HCT116 (cell line): ENCODE measurements around the gene ZSCAN16. TPM values are rescaled to one million over a fixed set of nuclear protein-coding genes. Genes with fewer than 3 reads are reported as not detected.

Experiments
- ATAC-seq: fragments of 200-7000 bp; cut with Tn5 transposase; 2 replicates; pipeline ENCODE4 v1.9.1; 2020; ENCODE audit warnings: mild to moderate bottlenecking, moderate library complexity
- BruUV-seq: library from RNA; stranded (reverse); fragments of 400-500 nt; replicated peaks from 2 replicates; lab custom pipeline; 2021; lab: Mats Ljungman, UMichigan
- CTCF ChIA-PET: fragments of 300-600 bp; sonication (Branson Sonifier 250); formaldehyde crosslinking; loops from one replicate; lab custom pipeline; 2021; ENCODE audit warnings: antibody characterized with exemption; lab: Charles Lee
- POLR2A ChIA-PET: fragments of 300-600, 350-600 bp; sonication (Branson Sonifier 250); formaldehyde crosslinking; loops from one replicate; lab custom pipeline; 2021; ENCODE audit warnings: antibody characterized with exemption; lab: Charles Lee
- RAD21 ChIA-PET, 2 experiments: fragments of 300-600 bp; sonication (Branson Sonifier 250); formaldehyde crosslinking; loops; one replicate each; lab custom pipeline; 2023; ENCODE audit warnings: low total read pairs in 2 of 2; ENCODE audit not compliant: uncharacterized antibody in 2 of 2, unreplicated experiment in 2 of 2, low non-redundant PET in 1 of 2; lab: Charles Lee
- DNase-seq: peaks from one replicate; pipeline ENCODE4 v3.0.0-alpha.2; 2010; ENCODE audit warnings: low read depth, low spot score
- H2AFZ ChIP-seq: fragments of 200-600 bp; shearing (Covaris generic), sonication (generic); 2 replicates; pipeline ENCODE4 v1.6.1; 2017; ENCODE audit warnings: low read depth, mixed run types, mixed read lengths, antibody characterized with exemption, low read length; ENCODE audit not compliant: poor library complexity, severe bottlenecking
- H3K27ac ChIP-seq: 2 replicates; pipeline ENCODE4 v1.5.1; 2012; ENCODE audit warnings: low read depth, low read length
- H3K27me3 ChIP-seq: fragments of 200-600 bp; sonication (generic); 2 replicates; pipeline ENCODE4 v1.6.1; 2016; ENCODE audit warnings: mixed run types, low read length, mixed read lengths; ENCODE audit not compliant: insufficient read depth
- H3K36me3 ChIP-seq, 2 experiments: fragments of 200-500 bp in 1 of 2; fragments of 200-600 bp in 1 of 2; sonication (Bioruptor generic) in 1 of 2; sonication (generic) in 1 of 2; 2 replicates each; pipeline versions ENCODE4 v1.5.1 to v1.6.1; 2014 to 2016; ENCODE audit warnings: low read length in 2 of 2, inconsistent platforms in 1 of 2, mixed read lengths in 1 of 2, mixed run types in 1 of 2; ENCODE audit not compliant: insufficient read depth in 2 of 2, control insufficient read depth in 1 of 2
- H3K4me1 ChIP-seq, 2 experiments: fragments of 200-600 bp in 1 of 2; sonication (generic) in 1 of 2; 2 replicates each; pipeline versions ENCODE4 v1.5.1 to v1.6.1; 2012 to 2017; ENCODE audit warnings: low read length in 2 of 2, inconsistent platforms in 1 of 2, mild to moderate bottlenecking in 1 of 2, mixed read lengths in 1 of 2, mixed run types in 1 of 2, moderate library complexity in 1 of 2; ENCODE audit not compliant: insufficient read depth in 2 of 2, control insufficient read depth in 1 of 2
- H3K4me2 ChIP-seq: fragments of 200-600 bp; sonication (generic); 2 replicates; pipeline ENCODE4 v1.6.1; 2017; ENCODE audit warnings: mixed run types, low read length, mixed read lengths
- H3K4me3 ChIP-seq, 2 experiments: fragments of 200-600 bp in 1 of 2; sonication (generic) in 1 of 2; replicated peaks in 1 of 2; 2 replicates each; pipeline ENCODE4 v1.5.1; 2011 to 2016; ENCODE audit warnings: low read length in 2 of 2, control low read depth in 1 of 2, low read depth in 1 of 2, mild to moderate bottlenecking in 1 of 2, mixed read lengths in 1 of 2, mixed run types in 1 of 2
- H3K79me2 ChIP-seq: fragments of 200-600 bp; sonication (generic); 2 replicates; pipeline ENCODE4 v1.6.1; 2017; ENCODE audit warnings: mild to moderate bottlenecking, mixed run types, low read length, moderate library complexity, mixed read lengths; ENCODE audit not compliant: insufficient read depth
- H3K9ac ChIP-seq: fragments of 200-600 bp; sonication (generic); 2 replicates; pipeline ENCODE4 v1.6.1; 2016; ENCODE audit warnings: low read length, mixed read lengths
- H3K9me2 ChIP-seq: fragments of 200-600 bp; sonication (generic), shearing (Covaris generic); 2 replicates; pipeline ENCODE4 v1.6.1; 2017; ENCODE audit warnings: mixed run types, mild to moderate bottlenecking, moderate library complexity; ENCODE audit not compliant: insufficient read depth
- H3K9me3 ChIP-seq, 2 experiments: fragments of 200-500 bp in 1 of 2; fragments of 200-600 bp in 1 of 2; sonication (Bioruptor generic) in 1 of 2; sonication (generic) in 1 of 2; 2 replicates each; pipeline ENCODE4 v1.6.1; 2014 to 2017; ENCODE audit warnings: low read length in 2 of 2, mixed read lengths in 2 of 2, inconsistent platforms in 1 of 2, low read depth in 1 of 2, mild to moderate bottlenecking in 1 of 2, mixed run types in 1 of 2, moderate library complexity in 1 of 2; ENCODE audit not compliant: control insufficient read depth in 1 of 2, insufficient read depth in 1 of 2
- H4K20me1 ChIP-seq: fragments of 200-600 bp; sonication (generic), shearing (Covaris generic); 2 replicates; pipeline ENCODE4 v1.6.1; 2017; ENCODE audit warnings: mixed run types, mild to moderate bottlenecking, moderate library complexity; ENCODE audit not compliant: insufficient read depth
- RAD21 ChIP-seq: IDR thresholded peaks from 2 replicates; pipeline ENCODE4 v1.6.1; 2012; ENCODE audit warnings: low read depth, mild to moderate bottlenecking
- TCF7L2 ChIP-seq: IDR thresholded peaks from 2 replicates; pipeline ENCODE4 v1.7.0; 2011; ENCODE audit warnings: borderline replicate concordance, inconsistent platforms; ENCODE audit not compliant: insufficient read depth, insufficient read length; ENCODE audit errors: extremely low read depth
- YY1 ChIP-seq: IDR thresholded peaks from 2 replicates; pipeline ENCODE4 v1.6.1; 2011; ENCODE audit warnings: low read length, low read depth, moderate library complexity, mild to moderate bottlenecking; ENCODE audit not compliant: insufficient replicate concordance; ENCODE audit errors: extremely low read depth
- ZNF274 ChIP-seq: fragments of 200-500 bp; sonication (Bioruptor generic); IDR thresholded peaks from 2 replicates; pipeline ENCODE4 v1.6.1; 2014; ENCODE audit warnings: mild to moderate bottlenecking, low read depth, low read length, inconsistent platforms
- intact Hi-C: fragments of 100-400 bp; cut with micrococcal nuclease; formaldehyde crosslinking; loops from 2 replicates; pipeline ENCODE4 v1.10.0; 2022
- total RNA-seq: library from RNA; stranded (reverse); gene quantifications from one replicate; pipeline ENCODE4 v1.2.1, GENCODE V29; 2021; ENCODE audit not compliant: unreplicated experiment
- TF ChIP-seq, protein P1 (sequence below): IDR thresholded peaks from 2 replicates; pipeline ENCODE4 v1.6.1; 2012

The ZSCAN16 gene
- total RNA-seq, 1 experiment from 2014 or later = 5.0 TPM

DNA sequence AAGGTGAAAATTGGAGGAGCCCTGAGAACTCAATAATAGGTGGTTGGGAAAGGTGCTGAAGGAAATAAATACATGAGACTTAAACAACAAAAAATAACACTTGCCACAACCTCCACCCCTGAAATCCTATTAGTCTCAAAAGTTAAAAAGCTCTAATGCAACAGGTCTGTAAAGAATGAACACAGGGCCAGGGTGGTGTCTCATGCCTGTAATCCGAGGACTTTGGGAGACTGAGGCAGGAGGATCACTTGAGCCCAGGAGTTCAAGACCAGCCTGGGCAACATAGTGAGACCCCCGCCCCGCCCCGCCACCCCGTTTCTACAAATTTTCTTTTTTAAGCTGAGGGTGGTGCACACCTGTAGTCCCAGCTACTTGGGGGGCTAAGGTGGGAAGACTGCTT lies 16.2 kb downstream of the ZSCAN16 start:
- TF ChIP-seq, protein P1, sequence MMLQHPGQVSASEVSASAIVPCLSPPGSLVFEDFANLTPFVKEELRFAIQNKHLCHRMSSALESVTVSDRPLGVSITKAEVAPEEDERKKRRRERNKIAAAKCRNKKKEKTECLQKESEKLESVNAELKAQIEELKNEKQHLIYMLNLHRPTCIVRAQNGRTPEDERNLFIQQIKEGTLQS = no peak
- TF ChIP-seq YY1 (no peak), RAD21 (no peak), TCF7L2 (no peak), ZNF274 (no peak)
- TF ChIP-seq, all 23 proteins: peak for 0
- H3K4me3 ChIP-seq = no peak overlapping the region
- H3K9me2 ChIP-seq = no peaks in the 10 kb centered on the region
- peaks cover 8 to 9% of the 10 kb centered on the region in 2 experiments; a peak in 2 of 4 replicates for H3K36me3 ChIP-seq
- H3K27ac ChIP-seq = no peak overlapping the region
- RAD21 ChIA-PET = no interaction called here
- no peak overlapping the region for H3K4me2 ChIP-seq
- CTCF ChIA-PET = interaction anchor here (0.7 to 1.9 kb wide), 2 partner anchors 23 to 214 kb away, joined by 3 to 8 read pairs; no protein-coding TSS in a partner anchor
- peak overlapping the region; percentile 78 for H2AFZ ChIP-seq
- intact Hi-C loops = loop anchor here (1.0 to 2.0 kb wide), 2 partner anchors 16 to 216 kb away; partner anchors contain the start of gene ZSCAN16
- POLR2A ChIA-PET = interaction anchor here (0.6 to 2.7 kb wide), 5 partner anchors 10 to 243 kb away, joined by 3 to 21 read pairs (median 6); partner anchors contain the start of genes ZKSCAN4 and ZSCAN16
- H4K20me1 ChIP-seq = no peaks in the 10 kb centered on the region
- no peaks in the 10 kb centered on the region for H3K9me3 ChIP-seq
- DNase-seq (no peak), ATAC-seq (no peak)
- no peaks in the 10 kb centered on the region for H3K27me3 ChIP-seq
- BruUV-seq = no TSS peak
- H3K9ac ChIP-seq = no peak overlapping the region
- peaks cover 6 to 23% of the 10 kb centered on the region in 2 experiments for H3K4me1 ChIP-seq
- H3K79me2 ChIP-seq = peaks cover 48% of the 10 kb centered on the region
